Nephron (organoid): Measurements from ENCODE around the gene GDF10.

Experiments
- H3K27ac Mint-ChIP-seq, 3 experiments: 2 replicates each; pipeline ENCODE4 v1.8.0; 2020; ENCODE audit warnings: mixed read lengths in 3 of 3, mild to moderate bottlenecking in 2 of 3, moderate library complexity in 1 of 3
- H3K27me3 Mint-ChIP-seq: 2 replicates; pipeline ENCODE4 v1.8.0; 2021; ENCODE audit warnings: low read depth, mild to moderate bottlenecking, moderate library complexity, mixed read lengths
- H3K36me3 Mint-ChIP-seq: 2 replicates; pipeline ENCODE4 v1.8.0; 2020; ENCODE audit warnings: low read depth, mixed read lengths
- H3K4me1 Mint-ChIP-seq: 2 replicates; pipeline ENCODE4 v1.8.0; 2020; ENCODE audit warnings: mixed read lengths
- H3K4me3 Mint-ChIP-seq, 3 experiments: 2 replicates each; pipeline ENCODE4 v1.8.0; 2020; ENCODE audit warnings: mild to moderate bottlenecking in 3 of 3, mixed read lengths in 3 of 3, moderate library complexity in 2 of 3
- H3K9me3 Mint-ChIP-seq: 2 replicates; pipeline ENCODE4 v1.8.0; 2020; ENCODE audit warnings: mixed read lengths
- TF ChIP-seq, protein P1 (sequence below), 3 experiments: fragments of 200-600 bp; sonication (generic); IDR thresholded peaks; one replicate each; pipeline ENCODE4 v1.5.0; 2021; ENCODE audit warnings: antibody characterized with exemption in 3 of 3; ENCODE audit not compliant: unreplicated experiment in 3 of 3

GDF10 gene

DNA sequence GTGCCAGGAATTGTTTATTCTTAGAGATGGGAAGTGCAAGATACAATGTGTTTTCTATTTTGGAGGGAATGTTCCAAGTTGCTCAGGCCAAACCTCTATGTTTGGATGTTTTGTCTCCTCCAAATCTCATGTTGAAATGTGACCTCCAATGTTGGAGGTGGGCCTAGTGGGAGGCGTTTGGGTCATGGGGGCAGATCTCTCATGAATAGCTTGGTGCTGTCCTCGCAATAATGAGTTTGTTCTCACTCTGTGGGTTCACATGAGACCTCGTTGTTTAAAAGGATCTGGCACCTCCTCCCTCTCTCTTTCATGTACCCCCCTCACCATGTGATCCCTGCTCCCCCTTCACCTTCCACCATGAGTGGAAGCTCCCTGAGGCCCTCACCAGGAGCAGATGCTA, 8.3 kb upstream of the GDF10 start:
- no peak overlapping the region for H3K27ac Mint-ChIP-seq
- no peak overlapping the region for H3K4me3 Mint-ChIP-seq
- H3K36me3 Mint-ChIP-seq, result no peaks in the 10 kb centered on the region
- no peaks in the 10 kb centered on the region for H3K9me3 Mint-ChIP-seq
- TF ChIP-seq, protein P1, sequence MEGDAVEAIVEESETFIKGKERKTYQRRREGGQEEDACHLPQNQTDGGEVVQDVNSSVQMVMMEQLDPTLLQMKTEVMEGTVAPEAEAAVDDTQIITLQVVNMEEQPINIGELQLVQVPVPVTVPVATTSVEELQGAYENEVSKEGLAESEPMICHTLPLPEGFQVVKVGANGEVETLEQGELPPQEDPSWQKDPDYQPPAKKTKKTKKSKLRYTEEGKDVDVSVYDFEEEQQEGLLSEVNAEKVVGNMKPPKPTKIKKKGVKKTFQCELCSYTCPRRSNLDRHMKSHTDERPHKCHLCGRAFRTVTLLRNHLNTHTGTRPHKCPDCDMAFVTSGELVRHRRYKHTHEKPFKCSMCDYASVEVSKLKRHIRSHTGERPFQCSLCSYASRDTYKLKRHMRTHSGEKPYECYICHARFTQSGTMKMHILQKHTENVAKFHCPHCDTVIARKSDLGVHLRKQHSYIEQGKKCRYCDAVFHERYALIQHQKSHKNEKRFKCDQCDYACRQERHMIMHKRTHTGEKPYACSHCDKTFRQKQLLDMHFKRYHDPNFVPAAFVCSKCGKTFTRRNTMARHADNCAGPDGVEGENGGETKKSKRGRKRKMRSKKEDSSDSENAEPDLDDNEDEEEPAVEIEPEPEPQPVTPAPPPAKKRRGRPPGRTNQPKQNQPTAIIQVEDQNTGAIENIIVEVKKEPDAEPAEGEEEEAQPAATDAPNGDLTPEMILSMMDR (IDR thresholded peaks at IDR 0.05; ENCODE audit: unreplicated experiment in 3 of 3), result no peak
- peaks cover 26% of the 10 kb centered on the region for H3K4me1 Mint-ChIP-seq
- peaks cover 94% of the 10 kb centered on the region for H3K27me3 Mint-ChIP-seq

GRCh38 chr10:47294057-47294456, 5.9 kb upstream of the GDF10 start:
- no peaks in the 10 kb centered on the region for H3K36me3 Mint-ChIP-seq
- no peaks in the 10 kb centered on the region for H3K9me3 Mint-ChIP-seq
- TF ChIP-seq, protein P1 (IDR thresholded peaks at IDR 0.05; ENCODE audit: unreplicated experiment in 3 of 3), result no peak
- no peak overlapping the region for H3K4me3 Mint-ChIP-seq
- H3K4me1 Mint-ChIP-seq, result peaks cover 29% of the 10 kb centered on the region
- H3K27me3 Mint-ChIP-seq, result peaks cover 96% of the 10 kb centered on the region
- no peak overlapping the region for H3K27ac Mint-ChIP-seq

DNA sequence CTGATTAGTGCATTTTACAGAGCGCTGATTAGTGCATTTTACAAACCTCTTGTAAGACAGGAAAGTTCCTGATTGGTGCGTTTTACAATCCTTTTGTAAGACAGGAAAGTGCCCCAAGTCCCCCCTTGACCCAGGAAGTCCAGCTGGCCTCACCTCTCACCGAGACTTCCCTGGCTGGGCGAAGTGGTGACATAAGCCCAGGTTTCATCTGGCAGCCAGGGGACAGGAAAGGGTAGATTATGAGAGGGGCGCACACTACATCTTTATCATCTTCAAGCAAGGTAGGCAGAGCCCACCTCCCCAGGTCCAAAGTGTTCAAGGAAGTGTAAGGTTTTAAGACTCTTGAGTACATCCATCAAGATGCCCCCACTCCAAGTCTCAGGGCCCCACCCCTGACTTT, 5.5 kb upstream of the GDF10 start:
- Mint-ChIP-seq H3K27me3 (peaks cover 97% of the 10 kb centered on the region), H3K4me3 (no peak overlapping the region), H3K27ac (no peak overlapping the region), H3K36me3 (no peaks in the 10 kb centered on the region), H3K9me3 (no peaks in the 10 kb centered on the region), H3K4me1 (peaks cover 32% of the 10 kb centered on the region)
- TF ChIP-seq, protein P1 (IDR thresholded peaks at IDR 0.05; ENCODE audit: unreplicated experiment in 3 of 3), result no peak

- H3K9me3 Mint-ChIP-seq, result no peaks in the 10 kb centered on the region
- H3K27me3 Mint-ChIP-seq, result peaks cover 92% of the 10 kb centered on the region
- peaks cover 35% of the 10 kb centered on the region for H3K4me1 Mint-ChIP-seq
- H3K36me3 Mint-ChIP-seq, result no peaks in the 10 kb centered on the region
- TF ChIP-seq, protein P1 (IDR thresholded peaks at IDR 0.05; ENCODE audit: unreplicated experiment in 3 of 3), result no peak
- H3K4me3 Mint-ChIP-seq, result no peak overlapping the region
- peak overlapping the region; percentile 40 to 64 (median 44) for H3K27ac Mint-ChIP-seq
Measured at GRCh38 chr10:47295411-47295810, 4.6 kb upstream of the GDF10 start.

DNA sequence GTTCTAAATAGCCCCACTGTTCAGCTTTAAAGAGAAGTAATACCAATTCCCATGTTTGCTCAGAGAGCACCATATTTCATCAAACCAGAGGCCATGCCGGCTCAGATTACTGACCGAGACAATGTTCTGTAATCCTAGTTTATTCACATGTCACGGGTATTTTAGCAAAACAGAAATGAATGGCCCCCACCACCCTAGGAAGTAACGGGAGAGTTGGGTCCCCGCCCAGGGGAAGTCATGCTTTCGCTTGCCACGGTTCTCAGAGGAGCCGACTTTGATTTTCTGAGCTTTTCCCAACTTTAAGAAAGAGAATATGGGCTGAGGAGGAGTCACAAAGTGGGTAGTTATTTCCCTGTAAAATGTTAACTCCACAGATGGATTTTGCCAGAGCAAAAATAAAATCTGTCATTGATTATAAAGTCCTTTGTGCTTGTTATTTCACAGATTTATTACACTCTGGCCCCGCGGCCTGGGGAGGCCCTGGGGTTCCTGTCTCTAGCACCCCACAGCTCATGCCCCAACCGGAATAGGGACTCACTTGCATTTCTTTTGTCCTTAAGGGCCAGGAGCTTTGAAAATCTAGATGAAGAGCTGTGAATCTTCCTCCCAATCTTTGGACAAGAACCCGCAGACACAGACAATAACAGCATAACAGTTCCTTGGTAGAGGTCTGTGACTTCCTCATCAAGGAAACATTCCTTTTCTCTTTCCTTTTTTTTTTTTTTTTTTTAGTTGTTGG, 3.7 kb upstream of the GDF10 start:
- TF ChIP-seq, protein P1 (IDR thresholded peaks at IDR 0.05; ENCODE audit: unreplicated experiment in 3 of 3), result no peak
- H3K27me3 Mint-ChIP-seq, result peaks cover 94% of the 10 kb centered on the region
- no peaks in the 10 kb centered on the region for H3K36me3 Mint-ChIP-seq

GRCh38 chr10:47296941-47297340, 3.1 kb upstream of the GDF10 start:
- Mint-ChIP-seq H3K4me3 (peak overlapping the region in 1 of 3 experiments; percentile 52), H3K4me1 (peaks cover 40% of the 10 kb centered on the region), H3K27me3 (peaks cover 94% of the 10 kb centered on the region), H3K9me3 (no peaks in the 10 kb centered on the region), H3K27ac (peak overlapping the region; percentile 44 to 64 (median 46)), H3K36me3 (no peaks in the 10 kb centered on the region)
- TF ChIP-seq, protein P1 (IDR thresholded peaks at IDR 0.05; ENCODE audit: unreplicated experiment in 3 of 3), result no peak

More for the DNA sequence above, 3.7 kb upstream of the GDF10 start:
- peak overlapping the region; percentile 8 to 52 (median 50) for H3K4me3 Mint-ChIP-seq
- H3K27ac Mint-ChIP-seq, result peak overlapping the region; percentile 44 to 64 (median 46)
- H3K9me3 Mint-ChIP-seq, result no peaks in the 10 kb centered on the region
- H3K4me1 Mint-ChIP-seq, result peaks cover 40% of the 10 kb centered on the region
